Stimulated activated CD8-positive, alpha-beta memory T cell treated with anti-CD3 and anti-CD28 coated beads, Interleukin-15, amount 100 ng/mL, for 48 hours (primary cell): ENCODE results near the gene TMEM41B.
"Not testable (repeated sequence)": the region's sequence is repeated elsewhere in the genome, so short reads cannot be mapped to it uniquely, and the experiment has no call there.

Experiments used
- DNase-seq, 2 donors: peaks; one replicate each; pipeline ENCODE4 v3.0.0-alpha.2; 2020; ENCODE audit warnings: low read depth in 2 of 2

The TMEM41B gene

GRCh38 chr11:9260838-9261146, 53.6 kb downstream of the TMEM41B start:
- DNase-seq = not testable (repeated sequence)

- DNase-seq = no peak
Observed at GRCh38 chr11:9259981-9260837, 54.2 kb downstream of the TMEM41B start.

- DNase-seq = not testable (repeated sequence)
Observed at GRCh38 chr11:9258279-9258678, 56.1 kb downstream of the TMEM41B start.

- DNase-seq = no peak
Observed at GRCh38 chr11:9254416-9254815, 60.0 kb downstream of the TMEM41B start.

- no peak for DNase-seq
Observed at GRCh38 chr11:9253086-9253485, 61.3 kb downstream of the TMEM41B start.

GRCh38 chr11:9251311-9251710, 63.1 kb downstream of the TMEM41B start:
- no peak for DNase-seq

- no peak for DNase-seq
Observed at GRCh38 chr11:9250139-9250582, 64.2 kb downstream of the TMEM41B start.

GRCh38 chr11:9249252-9249651, 65.1 kb downstream of the TMEM41B start:
- no peak for DNase-seq

GRCh38 chr11:9247863-9248262, 66.5 kb downstream of the TMEM41B start:
- no peak for DNase-seq

GRCh38 chr11:9236242-9236641, 78.2 kb downstream of the TMEM41B start:
- not testable (repeated sequence) for DNase-seq

GRCh38 chr11:9232482-9232881, 81.9 kb downstream of the TMEM41B start:
- DNase-seq = no peak

GRCh38 chr11:9231848-9232177, 82.6 kb downstream of the TMEM41B start:
- DNase-seq = no peak
